HEK293 (cell line): ENCODE results near the gene ACTG2.

Source experiments
- CTCF ChIA-PET: fragments of 350-600 bp; formaldehyde crosslinking; extraction: SDS; loops from one replicate; lab custom pipeline; 2021; ENCODE audit warnings: antibody characterized with exemption; lab: Yijun Ruan, JAX
- POLR2A ChIA-PET: fragments of 300-600 bp; formaldehyde crosslinking; extraction: SDS; loops from one replicate; lab custom pipeline; 2020; ENCODE audit warnings: antibody characterized with exemption, inconsistent platforms; lab: Yijun Ruan, JAX
- H3K27ac ChIP-seq: fragments of 200-500 bp; sonication (Bioruptor generic); 2 replicates; pipeline ENCODE4 v1.5.1; 2014; ENCODE audit warnings: low read depth, low read length, control low read depth, inconsistent platforms; ENCODE audit errors: extremely low read depth
- H3K36me3 ChIP-seq, 2 experiments: fragments of 200-500 bp in 1 of 2; sonication (Bioruptor generic) in 1 of 2; 1 replicate in 1 of 2; 2 replicates in 1 of 2; pipeline ENCODE4 v1.5.1; 2014 to 2017; ENCODE audit warnings: inconsistent platforms in 2 of 2, low read length in 2 of 2; ENCODE audit not compliant: control insufficient read depth in 2 of 2, insufficient read depth in 1 of 2
- H3K4me1 ChIP-seq: fragments of 200-500 bp; sonication (Bioruptor generic); 2 replicates; pipeline ENCODE4 v1.5.1; 2014; ENCODE audit warnings: mild to moderate bottlenecking, low read length, inconsistent platforms; ENCODE audit not compliant: control insufficient read depth, insufficient read depth
- H3K4me3 ChIP-seq: 2 replicates; pipeline ENCODE4 v1.5.1; 2011; ENCODE audit warnings: low read depth, mild to moderate bottlenecking, control low read depth, low read length, moderate library complexity
- H3K9me3 ChIP-seq: fragments of 200-500 bp; sonication (Bioruptor generic); 2 replicates; pipeline ENCODE4 v1.5.1; 2014; ENCODE audit warnings: low read depth, low read length, inconsistent platforms; ENCODE audit not compliant: control insufficient read depth, insufficient read depth
- EGR2 ChIP-seq: fragments of 450-650 bp; formaldehyde crosslinking; IDR thresholded peaks from 2 replicates; pipeline ENCODE4 v1.5.1; 2016; ENCODE audit warnings: low read depth, missing biosample characterization, missing genetic modification characterization
- KLF1 ChIP-seq: fragments of 450-650 bp; formaldehyde crosslinking; IDR thresholded peaks from 2 replicates; pipeline ENCODE4 v1.5.1; 2016; ENCODE audit warnings: missing biosample characterization, missing genetic modification characterization
- KLF16 ChIP-seq: fragments of 450-650 bp; formaldehyde crosslinking; IDR thresholded peaks from 2 replicates; pipeline ENCODE4 v1.5.1; 2017; ENCODE audit warnings: missing biosample characterization, missing genetic modification characterization
- KLF7 ChIP-seq: fragments of 450-650 bp; formaldehyde crosslinking; IDR thresholded peaks from 2 replicates; pipeline ENCODE4 v1.5.1; 2016; ENCODE audit warnings: missing biosample characterization, missing genetic modification characterization, borderline replicate concordance
- OSR2 ChIP-seq: fragments of 450-650 bp; formaldehyde crosslinking; IDR thresholded peaks from 2 replicates; pipeline ENCODE4 v1.5.1; 2016; ENCODE audit warnings: missing biosample characterization, missing genetic modification characterization
- PRDM1 ChIP-seq: fragments of 450-650 bp; formaldehyde crosslinking; IDR thresholded peaks from 2 replicates; pipeline ENCODE4; 2016; ENCODE audit warnings: missing biosample characterization, missing genetic modification characterization
- REST ChIP-seq: fragments of 450-650 bp; formaldehyde crosslinking; IDR thresholded peaks from 2 replicates; pipeline ENCODE4 v1.5.1; 2016; ENCODE audit warnings: missing biosample characterization, missing genetic modification characterization
- TRIM28 ChIP-seq: IDR thresholded peaks from 2 replicates; pipeline ENCODE4 v1.6.1; 2011; ENCODE audit warnings: low read length, control low read depth, borderline replicate concordance
- WT1 ChIP-seq: fragments of 450-650 bp; formaldehyde crosslinking; IDR thresholded peaks from 2 replicates; pipeline ENCODE4 v1.5.1; 2016; ENCODE audit warnings: missing biosample characterization, missing genetic modification characterization
- ZNF140 ChIP-seq: fragments of 450-650 bp; formaldehyde crosslinking; IDR thresholded peaks from 2 replicates; pipeline ENCODE4 v1.5.1; 2016; ENCODE audit warnings: missing biosample characterization, missing genetic modification characterization
- ZNF24 ChIP-seq: fragments of 450-650 bp; formaldehyde crosslinking; IDR thresholded peaks from 2 replicates; pipeline ENCODE4 v1.5.1; 2016; ENCODE audit warnings: missing biosample characterization, missing genetic modification characterization
- ZNF280C ChIP-seq: fragments of 450-650 bp; formaldehyde crosslinking; IDR thresholded peaks from 2 replicates; pipeline ENCODE4 v1.5.1; 2016; ENCODE audit warnings: missing biosample characterization, missing genetic modification characterization
- ZNF514 ChIP-seq: fragments of 450-650 bp; formaldehyde crosslinking; IDR thresholded peaks from 2 replicates; pipeline ENCODE4 v1.5.1; 2016; ENCODE audit warnings: missing biosample characterization, missing genetic modification characterization
- ZNF521 ChIP-seq: fragments of 450-650 bp; formaldehyde crosslinking; IDR thresholded peaks from 2 replicates; pipeline ENCODE4 v1.5.1; 2017; ENCODE audit warnings: missing biosample characterization, mild to moderate bottlenecking, missing genetic modification characterization
- ZNF530 ChIP-seq: fragments of 450-650 bp; formaldehyde crosslinking; IDR thresholded peaks from 2 replicates; pipeline ENCODE4 v1.5.1; 2016; ENCODE audit warnings: low read depth, missing biosample characterization, missing genetic modification characterization
- ZNF555 ChIP-seq: fragments of 450-650 bp; formaldehyde crosslinking; conservative IDR thresholded peaks from 2 replicates; pipeline ENCODE4 v1.5.1; 2017; ENCODE audit warnings: missing biosample characterization, mild to moderate bottlenecking, missing genetic modification characterization, inconsistent platforms
- ZNF600 ChIP-seq: fragments of 450-650 bp; formaldehyde crosslinking; IDR thresholded peaks from 2 replicates; pipeline ENCODE4 v1.5.1; 2016; ENCODE audit warnings: missing biosample characterization, missing genetic modification characterization
- ZNF629 ChIP-seq: fragments of 450-650 bp; formaldehyde crosslinking; IDR thresholded peaks from 2 replicates; pipeline ENCODE4 v1.5.1; 2017; ENCODE audit warnings: missing biosample characterization, missing genetic modification characterization
- ZNF660 ChIP-seq: fragments of 450-650 bp; IDR thresholded peaks from 2 replicates; pipeline ENCODE4 v1.5.1; 2018; ENCODE audit warnings: missing biosample characterization, mild to moderate bottlenecking, missing genetic modification characterization
- ZNF664 ChIP-seq: fragments of 450-650 bp; formaldehyde crosslinking; IDR thresholded peaks from 2 replicates; pipeline ENCODE4 v1.5.1; 2016; ENCODE audit warnings: missing biosample characterization, missing genetic modification characterization
- ZNF704 ChIP-seq: fragments of 450-650 bp; formaldehyde crosslinking; IDR thresholded peaks from 2 replicates; pipeline ENCODE4 v1.5.1; 2016; ENCODE audit warnings: missing biosample characterization, missing genetic modification characterization
- ZNF768 ChIP-seq: fragments of 450-650 bp; formaldehyde crosslinking; IDR thresholded peaks from 2 replicates; pipeline ENCODE4 v1.5.1; 2018; ENCODE audit warnings: missing biosample characterization, mild to moderate bottlenecking, missing genetic modification characterization
- TF ChIP-seq, protein P1 (sequence below): fragments of 450-650 bp; formaldehyde crosslinking; IDR thresholded peaks from 2 replicates; pipeline ENCODE4 v1.5.1; 2016; ENCODE audit warnings: missing biosample characterization, missing genetic modification characterization
- TF ChIP-seq, protein P2 (sequence below): fragments of 450-650 bp; formaldehyde crosslinking; IDR thresholded peaks from 2 replicates; pipeline ENCODE4 v1.5.1; 2016; ENCODE audit warnings: missing biosample characterization, missing genetic modification characterization

Gene ACTG2

GRCh38 chr2:73942664-73943063, 49.9 kb downstream of the ACTG2 start (continued):
- TF ChIP-seq ZNF280C (tag by site-specific recombination) (no peak), ZNF600 (tag by site-specific recombination) (no peak), REST (tag by site-specific recombination) (no peak), ZNF768 (tag by site-specific recombination) (no peak), ZNF629 (no peak), ZNF140 (tag by site-specific recombination) (no peak), ZNF704 (tag by site-specific recombination) (no peak)
- TF ChIP-seq, protein P1, sequence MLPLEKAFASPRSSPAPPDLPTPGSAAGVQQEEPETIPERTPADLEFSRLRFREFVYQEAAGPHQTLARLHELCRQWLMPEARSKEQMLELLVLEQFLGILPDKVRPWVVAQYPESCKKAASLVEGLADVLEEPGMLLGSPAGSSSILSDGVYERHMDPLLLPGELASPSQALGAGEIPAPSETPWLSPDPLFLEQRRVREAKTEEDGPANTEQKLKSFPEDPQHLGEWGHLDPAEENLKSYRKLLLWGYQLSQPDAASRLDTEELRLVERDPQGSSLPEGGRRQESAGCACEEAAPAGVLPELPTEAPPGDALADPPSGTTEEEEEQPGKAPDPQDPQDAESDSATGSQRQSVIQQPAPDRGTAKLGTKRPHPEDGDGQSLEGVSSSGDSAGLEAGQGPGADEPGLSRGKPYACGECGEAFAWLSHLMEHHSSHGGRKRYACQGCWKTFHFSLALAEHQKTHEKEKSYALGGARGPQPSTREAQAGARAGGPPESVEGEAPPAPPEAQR (tag by site-specific recombination): no peak

- POLR2A ChIA-PET: no interaction called here
- no peak overlapping the region for H3K27ac ChIP-seq
- TF ChIP-seq KLF1 (tag by site-specific recombination): no peak
- TF ChIP-seq, all 188 proteins: peak for 0
- H3K36me3 ChIP-seq: peaks cover 23 to 88% of the 10 kb centered on the region in 2 experiments
- no peak overlapping the region for H3K4me3 ChIP-seq
- no peaks in the 10 kb centered on the region for H3K4me1 ChIP-seq
- no peaks in the 10 kb centered on the region for H3K9me3 ChIP-seq
- CTCF ChIA-PET: no interaction called here
These were observed 51.9 kb downstream of the ACTG2 start for GRCh38 chr2:73944714-73945113.

DNA sequence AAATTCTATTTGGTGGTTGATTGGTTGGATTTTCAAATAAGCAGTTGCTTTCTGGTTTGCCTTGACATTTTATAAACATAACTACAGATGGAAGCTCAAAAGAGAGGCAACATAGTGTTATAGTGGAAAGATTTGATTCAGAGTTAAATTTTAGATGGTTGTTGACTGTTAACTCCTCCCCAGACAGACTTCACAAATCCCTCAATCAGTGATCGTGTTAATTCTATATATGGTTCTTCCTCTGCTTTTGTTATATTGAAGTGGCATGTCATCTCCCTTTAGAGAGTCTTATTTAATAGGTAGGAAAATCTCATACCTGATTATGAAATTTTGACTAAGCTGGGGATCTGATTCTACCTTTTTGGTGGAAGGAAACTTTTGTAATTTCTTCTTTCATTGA, 53.4 kb downstream of the ACTG2 start:
- Histone ChIP-seq H3K36me3 (peaks cover 23 to 88% of the 10 kb centered on the region in 2 experiments), H3K4me3 (no peak overlapping the region), H3K9me3 (no peaks in the 10 kb centered on the region)
- POLR2A ChIA-PET: no interaction called here
- TF ChIP-seq ZNF704 (tag by site-specific recombination): no peak
- no peak for TF ChIP-seq KLF16 (tag by site-specific recombination)
- no peak for TF ChIP-seq EGR2 (tag by site-specific recombination)
- no peak for TF ChIP-seq ZNF555 (tag by site-specific recombination)
- TF ChIP-seq WT1 (tag by site-specific recombination): no peak
- TF ChIP-seq OSR2: no peak
- no peak for TF ChIP-seq ZNF514 (tag by site-specific recombination)
- no peak for TF ChIP-seq ZNF530
- TF ChIP-seq, protein P2, sequence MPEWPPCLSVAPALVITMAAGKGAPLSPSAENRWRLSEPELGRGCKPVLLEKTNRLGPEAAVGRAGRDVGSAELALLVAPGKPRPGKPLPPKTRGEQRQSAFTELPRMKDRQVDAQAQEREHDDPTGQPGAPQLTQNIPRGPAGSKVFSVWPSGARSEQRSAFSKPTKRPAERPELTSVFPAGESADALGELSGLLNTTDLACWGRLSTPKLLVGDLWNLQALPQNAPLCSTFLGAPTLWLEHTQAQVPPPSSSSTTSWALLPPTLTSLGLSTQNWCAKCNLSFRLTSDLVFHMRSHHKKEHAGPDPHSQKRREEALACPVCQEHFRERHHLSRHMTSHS (tag by site-specific recombination): no peak
- no peak for TF ChIP-seq ZNF664
- TF ChIP-seq KLF7: no peak
- no peak for TF ChIP-seq PRDM1 (tag by site-specific recombination)
- no peak for TF ChIP-seq ZNF660 (tag by site-specific recombination)
- no peak for TF ChIP-seq TRIM28
- no peak for TF ChIP-seq ZNF24 (tag by site-specific recombination)
- TF ChIP-seq ZNF521 (tag by site-specific recombination): no peak
- TF ChIP-seq, all 188 proteins: peak for 0
- no peaks in the 10 kb centered on the region for H3K4me1 ChIP-seq
- no peak overlapping the region for H3K27ac ChIP-seq
- CTCF ChIA-PET: no interaction called here
